ENCODE data around the gene ITIH4. TPM values are rescaled to one million over a fixed set of nuclear protein-coding genes. Genes with fewer than 3 reads are reported as not detected.

Gene ITIH4
- total and polyA plus RNA-seq, 9 of the 15 experiments (the other 6 are each of a cell fraction or from before 2014, with no cell fraction given) = 0.09 to 0.62 (median 0.20) TPM; not detected in 6

GRCh38 chr3:52830535-52831258 is at the start of gene ITIH4 (continued):
- TF ChIP-seq, protein P1, sequence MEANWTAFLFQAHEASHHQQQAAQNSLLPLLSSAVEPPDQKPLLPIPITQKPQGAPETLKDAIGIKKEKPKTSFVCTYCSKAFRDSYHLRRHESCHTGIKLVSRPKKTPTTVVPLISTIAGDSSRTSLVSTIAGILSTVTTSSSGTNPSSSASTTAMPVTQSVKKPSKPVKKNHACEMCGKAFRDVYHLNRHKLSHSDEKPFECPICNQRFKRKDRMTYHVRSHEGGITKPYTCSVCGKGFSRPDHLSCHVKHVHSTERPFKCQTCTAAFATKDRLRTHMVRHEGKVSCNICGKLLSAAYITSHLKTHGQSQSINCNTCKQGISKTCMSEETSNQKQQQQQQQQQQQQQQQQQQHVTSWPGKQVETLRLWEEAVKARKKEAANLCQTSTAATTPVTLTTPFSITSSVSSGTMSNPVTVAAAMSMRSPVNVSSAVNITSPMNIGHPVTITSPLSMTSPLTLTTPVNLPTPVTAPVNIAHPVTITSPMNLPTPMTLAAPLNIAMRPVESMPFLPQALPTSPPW (CRISPR knock-in tag; IDR thresholded peaks at IDR 0.05) = peak; percentile 16; the same call in 1 of the 2 replicates
- TF ChIP-seq ZNF12 (CRISPR knock-in tag; IDR thresholded peaks at IDR 0.05) (no peak), RCOR1 (IDR thresholded peaks at IDR 0.05; ENCODE audit: borderline replicate concordance in 1 of 2, low read depth in 2 of 2, low read length in 2 of 2) (no peak), ZHX1 (conservative IDR thresholded peaks at IDR 0.05; ENCODE audit: low read length) (no peak), JUND (IDR thresholded peaks at IDR 0.05; ENCODE audit: borderline replicate concordance, low read depth, low read length) (peak; percentile 50; the same call in 1 of the 2 replicates), JUND (tag; IDR thresholded peaks at IDR 0.05; ENCODE audit: borderline replicate concordance, low read depth, low read length) (no peak; the same call in 2 of the 3 replicates), ESRRA (IDR thresholded peaks at IDR 0.05; ENCODE audit: borderline replicate concordance, low read depth) (peak; percentile 83; the same call in 1 of the 2 replicates)

All from K562 (cell line).